ENCODE results near the gene HBD. TPM values are rescaled to one million over a fixed set of nuclear protein-coding genes. Genes with fewer than 3 reads are reported as not detected.

The HBD gene
- total and polyA plus RNA-seq, 2 experiments from 2014 or later, result not detected

GRCh38 chr11:5231111-5231510, 3.2 kb downstream of the HBD start:
- Histone ChIP-seq H3K9me3 (ENCODE audit: low read depth) (no peaks in the 10 kb centered on the region), H3K27ac (no peak overlapping the region), H3K4me2 (ENCODE audit: unreplicated experiment) (no peak overlapping the region), H3K9ac (no peak overlapping the region), H3K9me2 (ENCODE audit: insufficient read depth) (no peaks in the 10 kb centered on the region), H3K79me2 (ENCODE audit: insufficient read depth) (no peaks in the 10 kb centered on the region), H3K4me1 (ENCODE audit: insufficient read depth) (no peaks in the 10 kb centered on the region; the same call in 1 of the 2 replicates), H3K27me3 (replicated peaks; ENCODE audit: insufficient read depth) (no peaks in the 10 kb centered on the region), H2AFZ (no peak overlapping the region), H3F3A (ENCODE audit: insufficient read depth) (0 out of 2 replicates have a peak, but pooled peaks cover 5% of the 10 kb centered on the region), H3K4me3 (no peak overlapping the region), H3K36me3 (ENCODE audit: low read depth) (no peaks in the 10 kb centered on the region), H4K20me1 (ENCODE audit: insufficient read depth) (no peaks in the 10 kb centered on the region)
- WGBS, 2 experiments (ENCODE audit: low coverage in 1 of 2, low lambda C conversion rate in 2 of 2, missing lambda C conversion rate in 2 of 2), result 83 to 85% methylated on average over 2 of the region's 2 CpGs
- in situ Hi-C loops (cut with MboI), result no loop called here
- no peak for DNase-seq
- no peak for TF ChIP-seq EZH2 (IDR thresholded peaks at IDR 0.05; ENCODE audit: insufficient read depth, poor library complexity, severe bottlenecking)
- no peak for TF ChIP-seq EZH2phosphoT487 (IDR thresholded peaks at IDR 0.05; ENCODE audit: insufficient read depth, low read depth)

- Histone ChIP-seq H3K9me2 (ENCODE audit: insufficient read depth) (no peaks in the 10 kb centered on the region), H3F3A (ENCODE audit: insufficient read depth) (0 out of 2 replicates have a peak, but pooled peaks cover 5% of the 10 kb centered on the region), H3K4me1 (ENCODE audit: insufficient read depth) (no peaks in the 10 kb centered on the region; the same call in 1 of the 2 replicates), H3K79me2 (ENCODE audit: insufficient read depth) (no peaks in the 10 kb centered on the region), H4K20me1 (ENCODE audit: insufficient read depth) (no peaks in the 10 kb centered on the region), H3K27me3 (replicated peaks; ENCODE audit: insufficient read depth) (no peaks in the 10 kb centered on the region), H3K9ac (no peak overlapping the region), H2AFZ (no peak overlapping the region), H3K36me3 (ENCODE audit: low read depth) (no peaks in the 10 kb centered on the region), H3K9me3 (ENCODE audit: low read depth) (no peaks in the 10 kb centered on the region), H3K4me3 (no peak overlapping the region), H3K27ac (no peak overlapping the region), H3K4me2 (ENCODE audit: unreplicated experiment) (no peak overlapping the region)
- WGBS, 2 experiments (ENCODE audit: low coverage in 1 of 2, low lambda C conversion rate in 2 of 2, missing lambda C conversion rate in 2 of 2), result 72 to 79% methylated on average over 1 of the region's 1 CpG
- in situ Hi-C loops (cut with MboI), result no loop called here
- no peak for DNase-seq
- no peak for TF ChIP-seq EZH2 (IDR thresholded peaks at IDR 0.05; ENCODE audit: insufficient read depth, poor library complexity, severe bottlenecking)
- no peak for TF ChIP-seq EZH2phosphoT487 (IDR thresholded peaks at IDR 0.05; ENCODE audit: insufficient read depth, low read depth)
Observed at GRCh38 chr11:5230266-5230665, 4.0 kb downstream of the HBD start.

DNA sequence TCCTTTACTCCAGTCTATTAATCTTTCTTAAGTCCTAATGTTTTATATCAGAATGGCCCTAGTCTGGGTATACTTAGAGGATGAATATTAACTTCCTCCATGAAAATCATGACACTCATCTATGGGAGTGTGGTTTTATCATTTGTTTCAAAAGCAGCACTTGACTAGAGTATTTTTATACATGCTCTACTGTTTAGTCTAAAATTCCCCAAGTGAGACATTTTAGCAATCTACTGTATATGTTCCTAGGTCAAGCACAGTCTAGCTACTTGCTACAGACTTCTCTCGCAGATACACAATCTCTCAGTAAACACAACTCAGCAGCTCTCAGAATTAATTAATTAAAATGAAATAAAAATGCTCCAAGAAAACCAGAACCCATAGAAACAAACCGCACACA, 4.5 kb downstream of the HBD start:
- Histone ChIP-seq H3K9ac (no peak overlapping the region), H3K4me2 (ENCODE audit: unreplicated experiment) (no peak overlapping the region), H3K4me3 (no peak overlapping the region), H3F3A (ENCODE audit: insufficient read depth) (0 out of 2 replicates have a peak, but pooled peaks cover 5% of the 10 kb centered on the region), H3K9me2 (ENCODE audit: insufficient read depth) (no peaks in the 10 kb centered on the region), H3K27ac (no peak overlapping the region), H3K27me3 (replicated peaks; ENCODE audit: insufficient read depth) (no peaks in the 10 kb centered on the region), H3K79me2 (ENCODE audit: insufficient read depth) (no peaks in the 10 kb centered on the region), H3K9me3 (ENCODE audit: low read depth) (no peaks in the 10 kb centered on the region), H3K4me1 (ENCODE audit: insufficient read depth) (no peaks in the 10 kb centered on the region; the same call in 1 of the 2 replicates), H3K36me3 (ENCODE audit: low read depth) (no peaks in the 10 kb centered on the region), H2AFZ (no peak overlapping the region), H4K20me1 (ENCODE audit: insufficient read depth) (no peaks in the 10 kb centered on the region)
- TF ChIP-seq EZH2 (IDR thresholded peaks at IDR 0.05; ENCODE audit: insufficient read depth, poor library complexity, severe bottlenecking), result no peak
- no peak for TF ChIP-seq EZH2phosphoT487 (IDR thresholded peaks at IDR 0.05; ENCODE audit: insufficient read depth, low read depth)
- 69 to 73% methylated on average over 2 of the region's 2 CpGs for WGBS, 2 experiments (ENCODE audit: low coverage in 1 of 2, low lambda C conversion rate in 2 of 2, missing lambda C conversion rate in 2 of 2)
- in situ Hi-C loops (cut with MboI), result no loop called here
- no peak for DNase-seq

DNA sequence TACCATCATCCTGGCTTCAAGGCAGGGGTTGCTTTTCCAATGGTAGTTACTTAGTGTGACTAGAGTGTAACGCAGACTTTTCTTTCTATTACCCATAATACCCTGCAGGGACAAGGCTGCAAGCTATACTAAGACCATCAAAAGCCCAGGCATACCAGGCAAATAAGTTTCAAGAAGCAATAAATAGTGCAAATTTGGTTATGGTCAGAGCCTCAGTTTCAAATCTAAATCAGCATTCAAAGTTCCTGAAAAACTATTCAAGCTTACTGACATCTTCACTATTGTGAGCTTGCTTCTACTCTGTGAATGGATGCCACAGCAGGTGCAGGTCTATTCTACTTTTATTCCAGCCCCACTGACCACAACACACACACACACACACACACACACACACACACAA, 4.9 kb downstream of the HBD start:
- Histone ChIP-seq H3K27me3 (replicated peaks; ENCODE audit: insufficient read depth) (no peaks in the 10 kb centered on the region), H3K9ac (no peak overlapping the region), H4K20me1 (ENCODE audit: insufficient read depth) (no peaks in the 10 kb centered on the region), H3K4me3 (no peak overlapping the region), H3K9me3 (ENCODE audit: low read depth) (no peaks in the 10 kb centered on the region), H3K79me2 (ENCODE audit: insufficient read depth) (no peaks in the 10 kb centered on the region), H3K27ac (no peak overlapping the region), H2AFZ (no peak overlapping the region), H3K4me2 (ENCODE audit: unreplicated experiment) (no peak overlapping the region), H3K36me3 (ENCODE audit: low read depth) (no peaks in the 10 kb centered on the region), H3F3A (ENCODE audit: insufficient read depth) (0 out of 2 replicates have a peak, but pooled peaks cover 2% of the 10 kb centered on the region), H3K9me2 (ENCODE audit: insufficient read depth) (no peaks in the 10 kb centered on the region), H3K4me1 (ENCODE audit: insufficient read depth) (no peaks in the 10 kb centered on the region)
- in situ Hi-C loops (cut with MboI), result no loop called here
- no peak for TF ChIP-seq EZH2phosphoT487 (IDR thresholded peaks at IDR 0.05; ENCODE audit: insufficient read depth, low read depth)
- no peak for TF ChIP-seq EZH2 (IDR thresholded peaks at IDR 0.05; ENCODE audit: insufficient read depth, poor library complexity, severe bottlenecking)
- no peak for DNase-seq
- 75 to 89% methylated on average over 1 of the region's 1 CpG for WGBS, 2 experiments (ENCODE audit: low coverage in 1 of 2, low lambda C conversion rate in 2 of 2, missing lambda C conversion rate in 2 of 2)

DNA sequence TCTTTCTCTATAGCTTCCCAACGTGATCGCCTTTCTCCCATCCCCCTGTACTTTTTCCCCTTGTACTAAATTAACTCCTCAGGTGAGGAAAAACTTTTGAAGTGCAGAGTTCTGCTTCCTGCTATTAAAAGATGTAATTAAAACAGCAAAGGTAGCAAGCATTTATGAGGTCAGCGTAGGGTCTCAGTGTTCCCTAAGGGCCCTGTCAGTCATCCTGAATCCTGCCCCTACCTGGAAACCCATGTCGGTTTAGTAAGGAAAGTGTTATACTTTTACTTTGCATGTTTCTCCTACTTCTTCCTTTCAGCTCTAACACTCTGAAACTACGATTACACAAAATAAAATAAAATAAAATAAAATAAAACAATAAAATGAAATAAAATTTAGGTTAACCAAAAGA, 6.2 kb downstream of the HBD start:
- Histone ChIP-seq H3K9me2 (ENCODE audit: insufficient read depth) (no peaks in the 10 kb centered on the region), H3K4me2 (ENCODE audit: unreplicated experiment) (no peak overlapping the region), H2AFZ (no peak overlapping the region), H3K36me3 (ENCODE audit: low read depth) (no peaks in the 10 kb centered on the region), H3K9me3 (ENCODE audit: low read depth) (no peaks in the 10 kb centered on the region), H3F3A (ENCODE audit: insufficient read depth) (no peaks in the 10 kb centered on the region), H3K79me2 (ENCODE audit: insufficient read depth) (no peaks in the 10 kb centered on the region), H3K4me3 (no peak overlapping the region), H3K27ac (no peak overlapping the region), H3K27me3 (replicated peaks; ENCODE audit: insufficient read depth) (no peaks in the 10 kb centered on the region), H3K9ac (no peak overlapping the region), H3K4me1 (ENCODE audit: insufficient read depth) (no peaks in the 10 kb centered on the region), H4K20me1 (ENCODE audit: insufficient read depth) (no peaks in the 10 kb centered on the region)
- WGBS, 2 experiments (ENCODE audit: low coverage in 1 of 2, low lambda C conversion rate in 2 of 2, missing lambda C conversion rate in 2 of 2), result 39 to 45% methylated on average over 5 of the region's 5 CpGs
- in situ Hi-C loops (cut with MboI), result no loop called here
- DNase-seq, result no peak
- TF ChIP-seq EZH2phosphoT487 (IDR thresholded peaks at IDR 0.05; ENCODE audit: insufficient read depth, low read depth), result no peak
- no peak for TF ChIP-seq EZH2 (IDR thresholded peaks at IDR 0.05; ENCODE audit: insufficient read depth, poor library complexity, severe bottlenecking)
